ENCODE data around the gene HGFAC. TPM values are rescaled to one million over a fixed set of nuclear protein-coding genes. Genes with fewer than 3 reads are reported as not detected.

Gene HGFAC
- total and polyA plus RNA-seq, 2 of the 13 experiments (the other 11 are each of a cell fraction or from before 2014, with no cell fraction given) = 8.5 to 63.6 TPM

- H3K27ac ChIP-seq (ENCODE audit: extremely low read length, insufficient read depth, low read length) = no peak overlapping the region
- peaks cover 7% of the 10 kb centered on the region for H3K4me1 ChIP-seq (ENCODE audit: insufficient read depth, low read length)
- H3K4me2 ChIP-seq (ENCODE audit: low read depth, low read length) = no peak overlapping the region
- H3K27me3 ChIP-seq (ENCODE audit: control insufficient read depth in 1 of 2, insufficient read depth in 2 of 2, low read length in 2 of 2) = peaks cover 30 to 92% of the 10 kb centered on the region in 2 experiments
- no peak overlapping the region for H3K9ac ChIP-seq (ENCODE audit: insufficient read depth, low read depth, low read length)
- FAIRE-seq = no peak
- POLR2A ChIA-PET = no interaction called here
- CTCF ChIA-PET (ENCODE audit: low intra/inter-chr PET ratio, low total read pairs) = no interaction called here
- no TSS peak for BruUV-seq (replicated peaks)
- no CpG with 5 or more reads among the region's 25 CpGs for WGBS (ENCODE audit: low lambda C conversion rate)
- no peak for DNase-seq (ENCODE audit: low spot score)
- intact Hi-C loops (cut with micrococcal nuclease; ENCODE audit: unreplicated experiment) = no loop called here
- in situ Hi-C loops (cut with HindIII; ENCODE audit: extremely low pct_ligation_motif_present, low pct_unique_long_range_greater_than_20kb) = no loop called here
- H4K20me1 ChIP-seq (ENCODE audit: insufficient read depth, low read length) = no peaks in the 10 kb centered on the region
- ATAC-seq = no peak
- no peaks in the 10 kb centered on the region for H3K9me3 ChIP-seq (ENCODE audit: low read length)
- no peaks in the 10 kb centered on the region for H3K36me3 ChIP-seq (replicated peaks in 1 of 2; ENCODE audit: control insufficient read depth in 1 of 2, insufficient read depth in 2 of 2, low read length in 2 of 2)
- H3K4me3 ChIP-seq (replicated peaks in 1 of 3; ENCODE audit: insufficient read depth in 1 of 3, low read depth in 2 of 3, low read length in 3 of 3) = no peak overlapping the region
- TF ChIP-seq RFX3 (CRISPR knock-in tag; IDR thresholded peaks at IDR 0.05) = no peak
- TF ChIP-seq SMC3 (IDR thresholded peaks at IDR 0.05; ENCODE audit: low read length) = no peak
- peak; percentile 21; the same call in 1 of the 2 replicates for TF ChIP-seq ZNF17 (CRISPR knock-in tag; IDR thresholded peaks at IDR 0.05)
- no peak for TF ChIP-seq ETV5 (CRISPR knock-in tag; IDR thresholded peaks at IDR 0.05; ENCODE audit: borderline replicate concordance)
- no peak for TF ChIP-seq NFRKB (IDR thresholded peaks at IDR 0.05)
- TF ChIP-seq ZFP36L2 (CRISPR knock-in tag; IDR thresholded peaks at IDR 0.05) = no peak
- TF ChIP-seq HNRNPL (IDR thresholded peaks at IDR 0.05; ENCODE audit: low read depth, low read length) = no peak
- TF ChIP-seq, protein P1, sequence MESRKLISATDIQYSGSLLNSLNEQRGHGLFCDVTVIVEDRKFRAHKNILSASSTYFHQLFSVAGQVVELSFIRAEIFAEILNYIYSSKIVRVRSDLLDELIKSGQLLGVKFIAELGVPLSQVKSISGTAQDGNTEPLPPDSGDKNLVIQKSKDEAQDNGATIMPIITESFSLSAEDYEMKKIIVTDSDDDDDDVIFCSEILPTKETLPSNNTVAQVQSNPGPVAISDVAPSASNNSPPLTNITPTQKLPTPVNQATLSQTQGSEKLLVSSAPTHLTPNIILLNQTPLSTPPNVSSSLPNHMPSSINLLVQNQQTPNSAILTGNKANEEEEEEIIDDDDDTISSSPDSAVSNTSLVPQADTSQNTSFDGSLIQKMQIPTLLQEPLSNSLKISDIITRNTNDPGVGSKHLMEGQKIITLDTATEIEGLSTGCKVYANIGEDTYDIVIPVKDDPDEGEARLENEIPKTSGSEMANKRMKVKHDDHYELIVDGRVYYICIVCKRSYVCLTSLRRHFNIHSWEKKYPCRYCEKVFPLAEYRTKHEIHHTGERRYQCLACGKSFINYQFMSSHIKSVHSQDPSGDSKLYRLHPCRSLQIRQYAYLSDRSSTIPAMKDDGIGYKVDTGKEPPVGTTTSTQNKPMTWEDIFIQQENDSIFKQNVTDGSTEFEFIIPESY (CRISPR knock-in tag; IDR thresholded peaks at IDR 0.05) = 0 out of 2 replicates have a peak, but pooled peaks have one; percentile 10
- H3K79me2 ChIP-seq (ENCODE audit: insufficient read depth, low read length) = no peaks in the 10 kb centered on the region
- H2AFZ ChIP-seq (ENCODE audit: low read length) = no peak overlapping the region
Measured at GRCh38 chr4:3485886-3486540, 44.2 kb downstream of the HGFAC start.

Data from HepG2 (cell line).